GM19099 (cell line): ENCODE measurements around the gene ZNF548.

Source experiments
- POLR2A ChIP-seq: IDR thresholded peaks from 3 replicates; pipeline ENCODE4 v1.6.1; 2011; ENCODE audit warnings: low read depth; ENCODE audit not compliant: insufficient read length; ENCODE audit errors: extremely low read depth

Gene ZNF548

DNA sequence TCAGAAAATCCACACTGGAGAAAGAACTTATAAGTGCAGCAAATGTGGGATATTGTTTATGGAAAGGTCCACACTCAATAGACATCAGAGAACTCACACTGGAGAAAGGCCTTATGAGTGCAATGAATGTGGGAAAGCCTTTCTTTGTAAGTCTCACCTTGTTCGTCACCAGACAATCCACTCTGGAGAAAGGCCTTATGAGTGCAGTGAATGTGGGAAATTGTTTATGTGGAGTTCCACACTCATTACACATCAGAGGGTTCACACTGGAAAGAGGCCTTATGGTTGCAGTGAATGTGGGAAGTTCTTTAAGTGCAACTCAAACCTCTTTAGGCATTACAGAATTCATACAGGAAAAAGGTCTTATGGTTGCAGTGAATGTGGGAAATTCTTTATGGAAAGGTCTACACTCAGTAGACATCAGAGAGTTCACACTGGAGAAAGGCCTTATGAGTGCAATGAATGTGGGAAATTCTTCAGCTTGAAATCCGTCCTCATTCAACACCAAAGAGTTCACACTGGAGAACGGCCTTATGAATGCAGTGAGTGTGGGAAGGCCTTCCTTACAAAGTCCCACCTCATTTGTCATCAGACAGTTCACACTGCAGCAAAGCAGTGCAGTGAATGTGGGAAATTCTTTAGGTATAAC, 12.0 kb upstream of the ZNF548 start:
- TF ChIP-seq POLR2A, result no peak

DNA sequence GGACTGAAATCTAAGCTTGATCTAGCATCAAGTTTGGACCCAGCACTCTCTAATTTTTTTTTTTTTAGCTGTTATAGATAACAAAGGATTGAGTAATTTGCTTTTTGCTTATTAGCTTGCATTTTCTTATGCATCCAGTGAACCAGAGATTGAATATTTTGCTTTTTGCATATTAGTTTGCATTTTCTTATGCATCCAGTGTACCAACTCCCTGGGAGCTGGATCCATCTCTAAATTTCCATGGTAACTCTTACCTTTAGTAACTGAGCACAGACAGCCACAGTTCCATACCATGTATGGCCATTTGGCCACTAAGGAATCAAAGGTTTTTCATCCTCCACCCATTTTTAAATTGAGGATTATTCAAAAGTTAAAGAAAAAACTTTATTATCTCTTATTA, 8.7 kb upstream of the ZNF548 start:
- TF ChIP-seq POLR2A, result no peak

DNA sequence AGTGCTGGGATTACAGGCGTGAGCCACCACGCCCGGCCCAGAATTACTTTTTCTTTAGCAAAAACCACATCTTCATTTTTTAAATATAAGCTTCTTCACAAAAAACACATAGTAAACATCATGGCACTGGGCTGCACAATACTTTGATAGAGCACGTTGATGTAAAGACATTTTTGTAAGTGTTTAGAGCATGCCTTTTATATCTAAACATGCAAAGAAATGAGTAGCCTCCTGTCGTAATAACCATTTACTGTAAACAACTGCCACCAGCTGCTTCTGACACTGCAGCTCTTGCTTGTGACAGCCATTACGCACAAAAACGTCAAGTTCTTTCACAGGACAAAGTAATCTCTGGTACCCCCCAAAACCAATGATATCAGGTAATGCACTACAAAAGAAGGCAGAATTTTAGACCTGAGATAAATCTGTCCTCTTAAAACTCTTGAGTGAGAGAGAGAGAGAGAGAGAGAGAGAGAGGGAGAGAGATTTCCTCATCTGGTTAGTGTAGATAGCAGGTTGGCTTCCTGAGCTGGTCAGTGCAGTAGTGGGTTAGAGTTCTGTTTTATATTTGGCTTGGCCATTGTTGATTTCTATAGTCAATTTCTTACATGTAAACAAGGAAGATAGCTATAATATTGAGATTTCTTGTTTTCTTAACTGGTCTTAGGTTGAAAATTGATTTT, 6.7 kb upstream of the ZNF548 start:
- no peak for TF ChIP-seq POLR2A

DNA sequence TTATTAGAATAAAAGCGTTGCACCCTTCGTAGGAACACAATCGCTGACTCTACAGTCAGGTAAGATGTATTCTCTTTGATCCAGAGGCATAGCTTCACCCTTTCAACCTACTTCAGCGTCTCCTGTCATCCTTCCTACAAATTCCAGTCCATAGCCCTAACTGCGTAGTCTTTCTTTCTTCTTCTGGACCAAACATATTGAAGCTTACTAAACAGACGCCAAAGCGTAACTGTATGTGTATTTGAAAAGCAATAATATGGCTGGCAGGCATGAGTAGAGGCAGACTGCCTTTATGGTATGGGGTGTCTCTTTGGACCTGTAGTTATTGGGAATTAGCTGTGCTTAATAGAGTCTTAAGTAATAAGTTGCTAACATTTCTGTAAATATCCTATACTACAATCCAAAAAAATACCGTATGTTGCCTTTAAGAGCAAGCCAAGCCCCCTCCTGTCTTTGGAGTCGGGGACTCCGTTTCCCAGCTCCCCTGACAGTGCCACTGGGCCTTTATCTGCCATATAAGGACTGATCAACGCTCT, 392 bp upstream of the ZNF548 start:
- no peak for TF ChIP-seq POLR2A

- TF ChIP-seq POLR2A, result no peak
These were observed 6.1 kb downstream of the ZNF548 start for GRCh38 chr19:57395710-57396109.

GRCh38 chr19:57398868-57399267, 9.2 kb downstream of the ZNF548 start:
- TF ChIP-seq POLR2A, result no peak

GRCh38 chr19:57403737-57404563, 14.3 kb downstream of the ZNF548 start:
- no peak for TF ChIP-seq POLR2A

DNA sequence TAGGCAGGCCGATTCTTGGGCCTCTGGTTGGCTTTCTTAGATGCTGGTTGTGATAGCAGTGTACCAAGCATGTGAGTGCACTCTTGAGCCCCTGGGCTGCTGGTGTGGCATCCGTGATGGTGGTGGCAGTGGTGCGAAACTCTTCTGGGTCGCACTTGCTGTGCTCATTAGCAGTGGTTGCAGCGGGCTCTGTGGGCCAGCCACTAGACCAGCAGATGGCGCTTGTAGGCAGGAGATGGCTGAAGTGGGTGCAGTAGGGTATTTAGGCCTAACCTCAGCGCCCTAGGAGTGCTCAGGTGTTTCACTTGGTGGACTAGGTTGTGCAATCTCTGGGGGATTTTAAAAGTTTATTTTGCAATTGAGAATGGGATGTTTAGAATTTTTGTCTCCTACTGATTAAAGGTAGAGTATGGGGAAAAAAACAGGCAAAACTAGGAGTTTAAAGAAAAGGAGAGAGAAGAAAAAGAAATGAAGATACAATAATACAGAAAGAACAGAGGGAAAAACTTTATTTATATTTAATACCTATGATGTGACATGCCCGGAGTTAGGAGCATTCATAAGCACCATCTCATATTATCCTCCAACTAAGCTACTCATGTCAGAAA, 17.0 kb downstream of the ZNF548 start:
- no peak for TF ChIP-seq POLR2A

DNA sequence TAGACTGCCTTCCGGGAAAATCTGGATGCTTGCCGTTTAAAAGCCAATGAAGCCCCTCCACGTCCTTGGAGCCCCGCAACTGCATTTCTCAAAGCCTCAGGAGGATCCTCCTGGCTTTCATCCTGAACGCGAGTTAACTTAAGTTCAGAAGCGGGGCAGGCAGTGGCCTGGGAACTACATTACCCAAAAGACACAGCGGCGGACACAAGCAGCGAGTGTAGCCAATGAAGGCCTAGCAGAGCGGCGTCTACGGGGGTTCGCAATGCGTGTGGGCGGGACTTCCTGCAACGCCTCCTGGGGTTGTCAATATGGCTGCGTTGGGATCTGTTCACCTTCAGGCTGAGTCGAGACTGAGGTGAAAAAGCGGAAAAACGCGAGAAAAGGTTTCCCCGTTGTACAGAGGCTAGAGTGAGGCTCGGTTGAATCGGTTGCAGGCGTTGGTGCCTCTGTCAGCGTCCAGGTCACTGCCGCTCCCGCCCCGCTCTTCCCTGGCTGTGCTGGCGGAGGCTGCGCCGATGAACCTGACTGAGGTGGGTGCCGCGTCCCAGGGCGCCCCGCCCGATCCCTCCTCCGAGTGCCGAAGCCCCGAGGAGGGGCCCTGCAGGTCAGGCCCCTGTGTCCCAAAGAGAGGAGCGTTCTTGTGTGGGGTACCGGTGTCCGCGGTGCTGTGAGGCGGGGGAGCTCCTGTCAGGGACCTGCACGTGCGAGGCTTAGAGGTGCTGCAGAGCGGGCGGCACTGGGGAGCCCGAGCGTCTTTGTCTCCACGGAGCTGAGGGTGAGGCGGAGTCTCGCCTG, 21.4 kb downstream of the ZNF548 start, which contains the start of gene ZNF17:
Gene ZNF17 (plus strand): TSS at position 285 of the 795 bp plus-strand sequence. CDS start 2,455 bp downstream, outside the sequence.
- TF ChIP-seq POLR2A, result peak; percentile 66

DNA sequence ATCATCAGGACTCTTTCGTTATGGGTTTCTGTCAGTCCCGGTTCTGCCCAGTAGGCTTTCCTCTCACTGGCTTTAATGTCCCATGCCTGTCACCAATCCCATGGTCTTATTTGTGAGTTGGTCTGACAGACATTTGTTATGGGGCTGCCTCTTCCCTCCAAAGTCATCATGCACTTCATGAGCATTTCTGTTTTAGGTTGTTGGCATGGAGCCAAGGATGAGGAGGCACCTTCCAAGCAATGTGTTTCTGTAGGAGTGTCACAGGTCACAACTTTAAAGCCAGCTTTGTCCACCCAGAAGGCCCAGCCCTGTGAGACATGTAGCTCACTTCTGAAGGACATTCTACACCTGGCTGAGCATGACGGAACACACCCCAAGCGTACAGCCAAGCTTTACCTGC, 29.8 kb downstream of the ZNF548 start:
- no peak for TF ChIP-seq POLR2A

DNA sequence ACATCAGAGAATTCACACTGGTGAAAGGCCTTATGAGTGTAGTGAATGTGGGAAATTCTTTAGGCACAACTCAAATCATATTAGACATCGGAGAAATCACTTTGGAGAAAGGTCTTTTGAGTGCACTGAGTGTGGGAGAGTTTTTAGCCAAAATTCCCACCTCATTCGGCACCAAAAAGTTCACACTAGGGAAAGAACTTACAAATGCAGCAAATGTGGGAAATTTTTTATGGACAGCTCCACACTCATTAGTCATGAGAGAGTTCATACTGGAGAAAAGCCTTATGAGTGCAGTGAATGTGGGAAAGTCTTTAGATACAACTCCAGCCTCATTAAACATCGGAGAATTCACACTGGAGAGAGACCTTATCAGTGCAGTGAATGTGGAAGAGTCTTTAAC, 31.4 kb downstream of the ZNF548 start:
- TF ChIP-seq POLR2A, result no peak

GRCh38 chr19:57434386-57435061, 44.9 kb downstream of the ZNF548 start:
- TF ChIP-seq POLR2A, result no peak

DNA sequence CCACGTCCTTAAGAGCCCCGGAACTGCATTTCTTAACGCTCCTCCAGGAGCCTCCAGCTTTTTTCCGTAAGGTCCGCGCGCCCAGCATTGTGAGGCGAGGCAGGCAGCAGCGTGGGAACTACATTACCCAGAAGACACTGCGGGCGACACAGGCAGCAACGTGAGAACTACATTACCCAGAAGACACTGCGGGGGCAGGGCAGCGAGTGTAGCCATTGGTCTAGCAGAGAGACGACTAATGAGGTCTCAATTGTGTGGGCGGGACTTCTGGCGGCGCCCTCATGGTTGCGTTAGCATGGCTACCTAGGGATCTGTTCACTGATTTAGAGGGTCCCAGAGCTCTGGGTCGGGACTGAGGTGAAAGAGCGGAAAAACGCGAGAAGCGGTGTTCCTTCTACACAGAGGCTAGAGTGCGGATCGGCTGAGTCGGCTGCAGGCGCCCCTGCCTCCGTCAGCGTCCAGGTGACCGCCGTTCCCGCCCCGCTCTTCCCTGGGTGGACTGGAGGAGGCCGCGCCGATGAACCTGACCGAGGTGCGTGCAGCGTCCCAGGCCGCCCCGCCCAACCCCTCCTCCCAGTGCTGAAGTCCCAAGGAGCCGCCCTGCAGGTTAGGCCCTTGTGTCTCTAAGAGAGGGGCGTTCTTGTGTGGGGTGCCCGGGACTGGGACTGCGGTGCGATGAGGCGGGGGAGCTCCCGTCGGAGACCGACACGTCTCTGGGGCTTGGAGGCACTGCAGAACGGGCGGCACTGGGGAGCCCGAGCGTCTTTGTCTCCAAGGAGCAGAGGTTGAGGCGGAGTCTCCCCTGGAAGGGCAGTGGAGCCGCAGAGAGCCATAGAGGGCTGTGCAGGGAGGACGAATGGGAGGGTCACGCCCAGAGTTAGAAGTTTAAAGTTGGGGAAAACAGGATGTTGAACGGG, 45.7 kb downstream of the ZNF548 start, which contains the start of gene ZNF749:
Gene ZNF749 (plus strand): TSS at position 264 of the 917 bp plus-strand sequence. CDS start 254 bp downstream, at position 518.
- TF ChIP-seq POLR2A, result peak; percentile 54

- TF ChIP-seq POLR2A, result no peak
These were observed 46.8 kb downstream of the ZNF548 start for GRCh38 chr19:57436417-57436816.
